ENCODE data around the gene COQ4.

- TF ChIP-seq CTCF (IDR thresholded peaks at IDR 0.05): no peak
- TF ChIP-seq POLR2A (IDR thresholded peaks at IDR 0.05): no peak
These were observed 7.9 kb upstream of the COQ4 start for GRCh38 chr9:128314697-128315096.

All from uterus (tissue), 2 donors.